IPS-11a (cell line): ENCODE results near the gene TPRG1L.
"Not testable (repeated sequence)": the region's sequence is repeated elsewhere in the genome, so short reads cannot be mapped to it uniquely, and the experiment has no call there.

Source experiments
- H3K4me3 ChIP-seq: one replicate; pipeline ENCODE4 v1.5.1; 2013; ENCODE audit warnings: low read depth, low read length, control low read depth

Gene TPRG1L

GRCh38 chr1:3608154-3608553 lies 16.7 kb upstream of the TPRG1L start:
- no peak overlapping the region for H3K4me3 ChIP-seq

GRCh38 chr1:3609016-3609768 lies 15.6 kb upstream of the TPRG1L start:
- H3K4me3 ChIP-seq: no peak overlapping the region

GRCh38 chr1:3609769-3610526 lies 14.9 kb upstream of the TPRG1L start:
- H3K4me3 ChIP-seq: no peak overlapping the region

- H3K4me3 ChIP-seq: peak overlapping the region; percentile 47
These were observed 14.2 kb upstream of the TPRG1L start for GRCh38 chr1:3610527-3611169.

- peak within 1 kb of the TSS; percentile 47 for H3K4me3 ChIP-seq
These were observed 13.4 kb upstream of the TPRG1L start, which contains the start of gene MEGF6 for GRCh38 chr1:3611170-3612019. MEGF6 (minus strand) TSS chr1:3611508; CDS start chr1:3611268, 240 bp downstream.

- no peak overlapping the region for H3K4me3 ChIP-seq
These were observed 12.7 kb upstream of the TPRG1L start for GRCh38 chr1:3612123-3612522.

GRCh38 chr1:3614755-3615742 lies 9.8 kb upstream of the TPRG1L start:
- H3K4me3 ChIP-seq: no peak overlapping the region

GRCh38 chr1:3616861-3617260 lies 8.0 kb upstream of the TPRG1L start:
- H3K4me3 ChIP-seq: no peak overlapping the region

GRCh38 chr1:3617806-3618345 lies 6.9 kb upstream of the TPRG1L start:
- no peak overlapping the region for H3K4me3 ChIP-seq

- H3K4me3 ChIP-seq: no peak overlapping the region
These were observed 6.3 kb upstream of the TPRG1L start for GRCh38 chr1:3618531-3618880.

- no peak overlapping the region for H3K4me3 ChIP-seq
These were observed 5.7 kb upstream of the TPRG1L start for GRCh38 chr1:3618881-3619671.

- H3K4me3 ChIP-seq: no peak overlapping the region
These were observed 4.1 kb upstream of the TPRG1L start for GRCh38 chr1:3620708-3621107.

- H3K4me3 ChIP-seq: not testable (repeated sequence)
These were observed 3.6 kb upstream of the TPRG1L start for GRCh38 chr1:3621151-3621671.

GRCh38 chr1:3622102-3622501 lies 2.7 kb upstream of the TPRG1L start:
- not testable (repeated sequence) for H3K4me3 ChIP-seq

- peak overlapping the region; percentile 61 for H3K4me3 ChIP-seq
These were observed 1.2 kb upstream of the TPRG1L start for GRCh38 chr1:3623441-3624199.

GRCh38 chr1:3625151-3625907 lies 514 bp downstream of the TPRG1L start:
- peak overlapping the region; percentile 70 for H3K4me3 ChIP-seq

GRCh38 chr1:3626025-3626424 lies 1.2 kb downstream of the TPRG1L start:
- no peak overlapping the region for H3K4me3 ChIP-seq
